Spleen (tissue), 7 donors: ENCODE measurements around the gene PNCK.

Experiments used
- CTCF ChIP-seq, 11 experiments: fragments of 200-600 bp in 7 of 11; fragments of 450-650 bp in 4 of 11; sonication (generic) in 4 of 11; IDR thresholded peaks in 8 of 11; conservative IDR thresholded peaks in 3 of 11; 1 replicate in 7 of 11; 2 replicates in 4 of 11; pipeline versions ENCODE4 v1.4.0 to v1.8.0; 2016 to 2021; ENCODE audit warnings: antibody characterized with exemption in 11 of 11, inconsistent platforms in 4 of 11, mild to moderate bottlenecking in 1 of 11
- POLR2A ChIP-seq, 3 donors: fragments of 450-650 bp; IDR thresholded peaks; one replicate each; pipeline ENCODE4 v1.5.1; 2017; ENCODE audit warnings: antibody characterized with exemption in 3 of 3, mild to moderate bottlenecking in 1 of 3
- donor health status: DM: no; HTN: no; CAD: no; lungs with moderate emphysema.
- donor health status: DM: no; HTN: no; CAD: no.
- donor health status: DM: no; HTN: no; CAD: no.

DNA sequence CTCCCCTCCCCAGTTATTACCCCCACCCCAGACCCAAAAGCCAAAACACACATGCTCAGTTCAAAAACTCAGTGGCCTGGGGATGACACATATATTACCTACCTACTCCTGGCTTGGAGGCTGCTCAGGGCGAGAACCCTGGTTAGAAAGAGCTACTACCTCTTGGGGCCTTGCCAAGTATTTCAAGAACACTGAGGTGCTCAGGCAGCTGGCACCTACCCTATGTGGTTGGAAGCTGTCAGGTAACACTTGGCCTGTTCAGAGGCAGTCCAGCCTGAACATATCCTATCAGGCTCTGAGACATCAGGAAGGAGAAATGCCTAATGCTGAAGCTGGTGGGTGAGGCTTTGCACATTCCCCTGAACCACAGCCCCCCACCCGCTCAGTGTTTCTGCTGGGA, 45.6 kb upstream of the PNCK start:
- TF ChIP-seq CTCF (IDR thresholded peaks at IDR 0.05 in 8 of 11, conservative IDR thresholded peaks at IDR 0.05 in 3 of 11) (no peak), POLR2A (IDR thresholded peaks at IDR 0.05) (no peak)
